ENCODE measurements around the gene SEZ6L. TPM values are rescaled to one million over a fixed set of nuclear protein-coding genes. Genes with fewer than 3 reads are reported as not detected.

The SEZ6L gene
- total RNA-seq, 1 donor from 2014 or later, result 109 TPM

DNA sequence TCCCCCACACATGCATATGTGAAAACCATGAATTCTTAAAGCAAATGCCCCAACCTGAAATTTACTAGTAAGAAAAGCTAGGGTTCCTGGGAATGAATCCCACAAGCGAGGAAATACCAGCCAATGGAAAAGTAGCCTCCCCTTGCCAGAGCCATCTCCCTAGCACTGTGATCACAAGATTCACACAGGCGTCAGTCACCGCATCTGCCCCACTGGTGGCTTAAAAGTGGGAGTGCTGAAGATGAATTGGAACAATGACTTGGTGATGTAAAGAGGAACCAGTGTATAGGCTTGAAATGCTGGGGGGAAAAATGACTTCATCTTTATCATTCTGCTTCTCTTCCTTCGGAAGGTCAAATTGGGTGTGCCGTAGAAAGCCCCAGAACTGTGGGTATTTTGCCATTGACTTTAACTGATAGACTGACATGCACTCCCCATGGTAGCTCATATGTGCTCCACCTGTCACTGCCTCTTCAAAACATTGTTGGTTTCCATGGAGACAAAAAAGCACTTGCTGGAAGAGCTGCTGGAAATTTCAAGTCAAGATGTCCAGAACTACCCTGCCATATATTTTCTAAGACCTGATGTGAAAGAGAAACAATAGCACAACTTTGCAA, 240.6 kb downstream of the SEZ6L start:
- Mint-ChIP-seq H3K9me3 (ENCODE audit: unreplicated experiment) (peaks cover 1% of the 10 kb centered on the region), H3K4me3 (ENCODE audit: unreplicated experiment) (peak overlapping the region; percentile 31), H3K27ac (ENCODE audit: unreplicated experiment) (peak overlapping the region; percentile 70), H3K36me3 (ENCODE audit: unreplicated experiment) (no peaks in the 10 kb centered on the region), H3K27me3 (ENCODE audit: unreplicated experiment) (peaks cover 2% of the 10 kb centered on the region), H3K4me1 (ENCODE audit: low read depth, unreplicated experiment) (peaks cover 12% of the 10 kb centered on the region)
- DNase-seq, result no peak
- TF ChIP-seq, protein P1, sequence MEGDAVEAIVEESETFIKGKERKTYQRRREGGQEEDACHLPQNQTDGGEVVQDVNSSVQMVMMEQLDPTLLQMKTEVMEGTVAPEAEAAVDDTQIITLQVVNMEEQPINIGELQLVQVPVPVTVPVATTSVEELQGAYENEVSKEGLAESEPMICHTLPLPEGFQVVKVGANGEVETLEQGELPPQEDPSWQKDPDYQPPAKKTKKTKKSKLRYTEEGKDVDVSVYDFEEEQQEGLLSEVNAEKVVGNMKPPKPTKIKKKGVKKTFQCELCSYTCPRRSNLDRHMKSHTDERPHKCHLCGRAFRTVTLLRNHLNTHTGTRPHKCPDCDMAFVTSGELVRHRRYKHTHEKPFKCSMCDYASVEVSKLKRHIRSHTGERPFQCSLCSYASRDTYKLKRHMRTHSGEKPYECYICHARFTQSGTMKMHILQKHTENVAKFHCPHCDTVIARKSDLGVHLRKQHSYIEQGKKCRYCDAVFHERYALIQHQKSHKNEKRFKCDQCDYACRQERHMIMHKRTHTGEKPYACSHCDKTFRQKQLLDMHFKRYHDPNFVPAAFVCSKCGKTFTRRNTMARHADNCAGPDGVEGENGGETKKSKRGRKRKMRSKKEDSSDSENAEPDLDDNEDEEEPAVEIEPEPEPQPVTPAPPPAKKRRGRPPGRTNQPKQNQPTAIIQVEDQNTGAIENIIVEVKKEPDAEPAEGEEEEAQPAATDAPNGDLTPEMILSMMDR (IDR thresholded peaks at IDR 0.05; ENCODE audit: partially characterized antibody, unreplicated experiment), result no peak

DNA sequence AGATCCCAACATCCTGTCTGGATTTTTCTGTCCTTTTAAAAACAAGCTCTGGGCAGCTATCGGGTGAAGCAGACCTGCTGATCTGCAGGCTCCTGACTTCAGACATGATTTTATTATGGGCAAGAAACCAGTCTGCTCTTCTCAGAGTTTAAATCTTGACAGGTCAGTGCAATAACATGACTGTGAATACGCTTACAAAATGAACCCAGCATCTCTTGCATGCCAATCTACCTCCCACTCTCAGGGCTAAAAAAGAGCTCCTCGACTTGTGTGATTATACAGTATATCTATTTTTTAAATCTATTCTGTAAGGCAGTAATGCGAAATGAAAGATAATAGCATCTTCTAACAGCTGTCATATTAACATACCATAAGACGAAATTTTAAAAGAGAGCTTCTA, 241.1 kb downstream of the SEZ6L start:
- Mint-ChIP-seq H3K27me3 (ENCODE audit: unreplicated experiment) (peaks cover 2% of the 10 kb centered on the region), H3K9me3 (ENCODE audit: unreplicated experiment) (peaks cover 1% of the 10 kb centered on the region), H3K36me3 (ENCODE audit: unreplicated experiment) (no peaks in the 10 kb centered on the region), H3K27ac (ENCODE audit: unreplicated experiment) (peak overlapping the region; percentile 70), H3K4me3 (ENCODE audit: unreplicated experiment) (no peak overlapping the region), H3K4me1 (ENCODE audit: low read depth, unreplicated experiment) (peaks cover 12% of the 10 kb centered on the region)
- DNase-seq, result no peak
- TF ChIP-seq, protein P1 (IDR thresholded peaks at IDR 0.05; ENCODE audit: partially characterized antibody, unreplicated experiment), result no peak

DNA sequence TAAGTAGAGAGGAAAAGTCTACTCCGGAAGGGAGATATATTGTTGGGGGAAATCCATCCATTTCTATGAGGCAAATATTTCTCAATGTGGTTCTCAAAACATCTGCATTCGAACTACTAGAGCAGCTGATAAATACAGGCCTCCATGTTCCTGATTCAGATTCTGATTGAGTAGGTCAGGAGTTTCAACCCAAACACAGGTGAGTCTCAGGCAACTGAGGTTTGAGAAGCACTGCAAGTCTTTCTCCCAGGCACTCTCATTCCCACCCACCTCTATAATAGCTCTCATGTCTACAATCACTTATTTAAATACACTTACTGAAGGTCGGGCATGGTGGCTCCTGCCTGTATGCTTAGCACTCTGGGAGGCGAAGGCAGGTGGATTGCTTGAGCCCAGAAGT, 245.1 kb downstream of the SEZ6L start:
- H3K9me3 Mint-ChIP-seq (ENCODE audit: unreplicated experiment), result peaks cover 2% of the 10 kb centered on the region
- no peak overlapping the region for H3K27ac Mint-ChIP-seq (ENCODE audit: unreplicated experiment)
- H3K36me3 Mint-ChIP-seq (ENCODE audit: unreplicated experiment), result no peaks in the 10 kb centered on the region
- DNase-seq, result no peak
- peaks cover 1% of the 10 kb centered on the region for H3K27me3 Mint-ChIP-seq (ENCODE audit: unreplicated experiment)
- no peak overlapping the region for H3K4me3 Mint-ChIP-seq (ENCODE audit: unreplicated experiment)
- peaks cover 9% of the 10 kb centered on the region for H3K4me1 Mint-ChIP-seq (ENCODE audit: low read depth, unreplicated experiment)
- TF ChIP-seq, protein P1 (IDR thresholded peaks at IDR 0.05; ENCODE audit: partially characterized antibody, unreplicated experiment), result no peak

- TF ChIP-seq, protein P1 (IDR thresholded peaks at IDR 0.05; ENCODE audit: partially characterized antibody, unreplicated experiment), result no peak
- Mint-ChIP-seq H3K4me1 (ENCODE audit: low read depth, unreplicated experiment) (no peaks in the 10 kb centered on the region), H3K27ac (ENCODE audit: unreplicated experiment) (no peak overlapping the region), H3K27me3 (ENCODE audit: unreplicated experiment) (peaks cover 1% of the 10 kb centered on the region), H3K4me3 (ENCODE audit: unreplicated experiment) (no peak overlapping the region), H3K36me3 (ENCODE audit: unreplicated experiment) (no peaks in the 10 kb centered on the region), H3K9me3 (ENCODE audit: unreplicated experiment) (peaks cover 2% of the 10 kb centered on the region)
- DNase-seq, result no peak
Measured at GRCh38 chr22:26416256-26416655, 247.0 kb downstream of the SEZ6L start.

DNA sequence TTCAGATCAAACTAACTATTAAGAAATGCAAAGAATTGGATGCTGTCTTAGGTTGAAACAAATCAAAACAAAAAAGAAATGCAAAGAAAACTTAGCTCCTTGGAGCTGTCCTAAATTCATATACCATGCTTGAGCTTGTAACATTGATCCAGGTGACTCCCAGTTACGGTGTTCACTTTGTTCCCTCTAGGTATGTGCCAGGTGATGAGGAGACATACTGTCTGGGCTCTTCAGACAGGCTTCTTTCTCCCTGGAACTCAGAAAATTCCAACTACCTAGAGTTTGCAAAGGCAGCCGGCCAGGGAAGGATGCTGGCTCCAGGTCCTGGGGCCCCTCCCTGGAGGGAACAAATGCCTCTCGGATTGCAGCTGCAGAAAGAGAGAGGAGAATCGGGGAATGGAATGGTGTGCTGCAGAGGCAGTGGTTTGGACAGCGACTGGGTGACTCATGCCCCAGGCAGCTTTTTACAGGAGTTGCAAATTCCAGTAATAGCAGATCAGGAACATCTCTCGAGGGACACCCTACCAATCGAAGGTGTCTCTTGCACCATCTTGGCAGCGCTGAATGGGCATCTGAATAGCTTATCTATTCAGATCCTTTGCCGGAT, 247.5 kb downstream of the SEZ6L start:
- H3K4me1 Mint-ChIP-seq (ENCODE audit: low read depth, unreplicated experiment), result no peaks in the 10 kb centered on the region
- peaks cover 2% of the 10 kb centered on the region for H3K9me3 Mint-ChIP-seq (ENCODE audit: unreplicated experiment)
- H3K36me3 Mint-ChIP-seq (ENCODE audit: unreplicated experiment), result no peaks in the 10 kb centered on the region
- no peak overlapping the region for H3K4me3 Mint-ChIP-seq (ENCODE audit: unreplicated experiment)
- no peak overlapping the region for H3K27ac Mint-ChIP-seq (ENCODE audit: unreplicated experiment)
- H3K27me3 Mint-ChIP-seq (ENCODE audit: unreplicated experiment), result peaks cover 1% of the 10 kb centered on the region
- DNase-seq, result no peak
- TF ChIP-seq, protein P1 (IDR thresholded peaks at IDR 0.05; ENCODE audit: partially characterized antibody, unreplicated experiment), result no peak
